ENCODE measurements around the gene MICAL3.

- TF ChIP-seq, protein P1, sequence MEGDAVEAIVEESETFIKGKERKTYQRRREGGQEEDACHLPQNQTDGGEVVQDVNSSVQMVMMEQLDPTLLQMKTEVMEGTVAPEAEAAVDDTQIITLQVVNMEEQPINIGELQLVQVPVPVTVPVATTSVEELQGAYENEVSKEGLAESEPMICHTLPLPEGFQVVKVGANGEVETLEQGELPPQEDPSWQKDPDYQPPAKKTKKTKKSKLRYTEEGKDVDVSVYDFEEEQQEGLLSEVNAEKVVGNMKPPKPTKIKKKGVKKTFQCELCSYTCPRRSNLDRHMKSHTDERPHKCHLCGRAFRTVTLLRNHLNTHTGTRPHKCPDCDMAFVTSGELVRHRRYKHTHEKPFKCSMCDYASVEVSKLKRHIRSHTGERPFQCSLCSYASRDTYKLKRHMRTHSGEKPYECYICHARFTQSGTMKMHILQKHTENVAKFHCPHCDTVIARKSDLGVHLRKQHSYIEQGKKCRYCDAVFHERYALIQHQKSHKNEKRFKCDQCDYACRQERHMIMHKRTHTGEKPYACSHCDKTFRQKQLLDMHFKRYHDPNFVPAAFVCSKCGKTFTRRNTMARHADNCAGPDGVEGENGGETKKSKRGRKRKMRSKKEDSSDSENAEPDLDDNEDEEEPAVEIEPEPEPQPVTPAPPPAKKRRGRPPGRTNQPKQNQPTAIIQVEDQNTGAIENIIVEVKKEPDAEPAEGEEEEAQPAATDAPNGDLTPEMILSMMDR (IDR thresholded peaks at IDR 0.05): no peak
- TF ChIP-seq EZH2phosphoT487 (IDR thresholded peaks at IDR 0.05): no peak
Observed at GRCh38 chr22:17868771-17869170, 155.6 kb downstream of the MICAL3 start.

Measured in neural progenitor cell (in vitro differentiated cells).